ENCODE measurements around the gene CTAGE15.
"Not testable (repeated sequence)": the region's sequence is repeated elsewhere in the genome, so short reads cannot be mapped to it uniquely, and the experiment has no call there.

DNA sequence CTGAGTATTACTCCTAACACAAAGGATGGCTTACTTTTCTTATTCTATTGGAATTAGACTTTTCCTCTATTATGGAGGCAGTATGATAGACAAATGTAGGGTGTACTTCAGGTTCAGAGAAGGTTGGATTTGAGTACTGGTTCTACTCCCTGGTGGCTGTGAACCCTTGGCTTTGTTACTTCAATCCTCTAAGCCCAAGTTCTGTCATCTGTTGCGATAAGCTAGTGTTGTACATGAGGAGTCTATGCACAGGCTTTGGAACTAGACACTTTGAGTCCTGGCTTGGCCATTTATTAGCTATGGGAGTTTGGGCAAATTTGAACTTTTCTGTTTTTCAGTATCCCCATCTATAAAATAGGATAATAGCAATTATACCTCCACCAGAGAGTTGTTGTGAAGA is 39.7 kb upstream of the CTAGE15 start:
- TF ChIP-seq, protein P1, sequence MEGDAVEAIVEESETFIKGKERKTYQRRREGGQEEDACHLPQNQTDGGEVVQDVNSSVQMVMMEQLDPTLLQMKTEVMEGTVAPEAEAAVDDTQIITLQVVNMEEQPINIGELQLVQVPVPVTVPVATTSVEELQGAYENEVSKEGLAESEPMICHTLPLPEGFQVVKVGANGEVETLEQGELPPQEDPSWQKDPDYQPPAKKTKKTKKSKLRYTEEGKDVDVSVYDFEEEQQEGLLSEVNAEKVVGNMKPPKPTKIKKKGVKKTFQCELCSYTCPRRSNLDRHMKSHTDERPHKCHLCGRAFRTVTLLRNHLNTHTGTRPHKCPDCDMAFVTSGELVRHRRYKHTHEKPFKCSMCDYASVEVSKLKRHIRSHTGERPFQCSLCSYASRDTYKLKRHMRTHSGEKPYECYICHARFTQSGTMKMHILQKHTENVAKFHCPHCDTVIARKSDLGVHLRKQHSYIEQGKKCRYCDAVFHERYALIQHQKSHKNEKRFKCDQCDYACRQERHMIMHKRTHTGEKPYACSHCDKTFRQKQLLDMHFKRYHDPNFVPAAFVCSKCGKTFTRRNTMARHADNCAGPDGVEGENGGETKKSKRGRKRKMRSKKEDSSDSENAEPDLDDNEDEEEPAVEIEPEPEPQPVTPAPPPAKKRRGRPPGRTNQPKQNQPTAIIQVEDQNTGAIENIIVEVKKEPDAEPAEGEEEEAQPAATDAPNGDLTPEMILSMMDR (IDR thresholded peaks at IDR 0.05) = not testable (repeated sequence)
- TF ChIP-seq EP300 (IDR thresholded peaks at IDR 0.05) = not testable (repeated sequence)
